Mammary epithelial cell (primary cell): ENCODE measurements around the gene EXOC3L4.

Source experiments
- CTCF ChIP-seq, 2 donors: IDR thresholded peaks in 1 of 2; conservative IDR thresholded peaks in 1 of 2; 2 replicates each; pipeline ENCODE4 v1.5.1; 2011 to 2012; ENCODE audit warnings: inconsistent platforms in 2 of 2, low read length in 2 of 2, mild to moderate bottlenecking in 2 of 2, control low read depth in 1 of 2, low read depth in 1 of 2; ENCODE audit not compliant: insufficient read depth in 1 of 2; ENCODE audit errors: extremely low read depth in 1 of 2
- EZH2 ChIP-seq: IDR thresholded peaks from 2 replicates; pipeline ENCODE4 v1.6.1; 2012; ENCODE audit warnings: low read length, inconsistent platforms, borderline replicate concordance

GRCh38 chr14:103101963-103102688 is 7.6 kb downstream of the EXOC3L4 start:
- no peak for TF ChIP-seq CTCF (conservative IDR thresholded peaks at IDR 0.05 in 1 of 2, IDR thresholded peaks at IDR 0.05 in 1 of 2; ENCODE audit: extremely low read depth in 1 of 2, insufficient read depth in 1 of 2, low read depth in 1 of 2, low read length in 2 of 2)
- no peak for TF ChIP-seq EZH2
